ENCODE measurements around the gene FLYWCH2. TPM values are rescaled to one million over a fixed set of nuclear protein-coding genes. Genes with fewer than 3 reads are reported as not detected.
A peak's percentile ranks its signal among the peaks of the same experiment; 100 is the strongest.

The FLYWCH2 gene, protein sequence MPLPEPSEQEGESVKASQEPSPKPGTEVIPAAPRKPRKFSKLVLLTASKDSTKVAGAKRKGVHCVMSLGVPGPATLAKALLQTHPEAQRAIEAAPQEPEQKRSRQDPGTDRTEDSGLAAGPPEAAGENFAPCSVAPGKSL
- 10 to 100 TPM; 19.4 to 20.5 TPM for total RNA-seq

DNA sequence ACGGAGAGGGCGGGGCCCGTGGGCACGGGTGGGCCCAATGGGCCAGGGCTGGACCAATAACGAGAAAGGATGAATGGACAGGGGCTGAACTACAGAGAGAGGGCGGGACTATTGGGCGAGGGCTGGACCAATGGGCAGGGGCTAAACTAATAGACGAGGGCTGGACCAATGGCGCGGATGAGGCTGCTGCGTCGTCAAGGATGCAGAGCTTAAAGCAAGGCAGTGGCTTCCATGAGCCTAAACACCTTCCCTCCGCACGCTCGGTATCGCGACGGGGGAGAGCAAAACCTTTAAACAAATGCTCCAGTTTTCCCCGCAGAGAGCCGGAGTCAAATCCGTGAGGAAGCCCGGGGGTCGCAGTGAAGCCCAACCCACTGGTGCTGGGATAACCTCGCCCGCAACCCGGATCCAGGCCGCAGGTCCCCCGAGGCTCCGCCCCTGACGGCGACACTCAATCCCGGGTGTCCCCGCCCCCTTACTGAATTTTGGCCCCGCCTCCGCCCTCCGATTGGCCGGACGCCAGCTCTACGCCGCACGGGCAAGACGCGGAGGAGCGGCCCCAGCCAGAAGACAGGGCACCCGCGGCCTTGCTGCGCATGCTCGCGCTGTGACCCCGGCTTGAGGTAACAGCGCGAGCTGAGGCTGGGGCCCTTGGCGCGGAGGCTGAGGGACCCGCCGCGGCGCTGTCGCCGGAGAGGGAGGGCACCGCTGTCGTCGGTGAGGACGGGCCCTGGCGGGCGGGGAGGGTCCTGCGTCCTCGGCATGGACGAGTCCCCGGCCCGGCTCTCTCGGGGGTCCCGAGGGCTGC, at the start of gene FLYWCH2:
FLYWCH2 (plus strand) TSS at position 566 of the 808 bp plus-strand sequence. CDS start 13,235 bp downstream, outside the sequence.
- Mint-ChIP-seq H3K9me3 (no peaks in the 10 kb centered on the region), H3K36me3 (ENCODE audit: low read depth) (no peaks in the 10 kb centered on the region), H3K4me1 (peaks cover 19% of the 10 kb centered on the region), H3K27me3 (no peaks in the 10 kb centered on the region), H3K4me3 (peak within 1 kb of the TSS; percentile 84), H3K27ac (peak within 1 kb of the TSS; percentile 89)
- peak; percentile 100 for DNase-seq
- ChIA-PET POLR2A (interaction anchor here (0.6 to 5.1 kb wide), 16 partner anchors 12 to 131 kb away, joined by 3 to 29 read pairs (median 4); partner anchors contain the start of genes FLYWCH1 and SRRM2), CTCF (interaction anchor here (0.7 to 4.1 kb wide), 16 partner anchors 8 to 268 kb away, joined by 3 to 30 read pairs (median 6); partner anchors contain the start of genes FLYWCH1 and PKMYT1)

DNA sequence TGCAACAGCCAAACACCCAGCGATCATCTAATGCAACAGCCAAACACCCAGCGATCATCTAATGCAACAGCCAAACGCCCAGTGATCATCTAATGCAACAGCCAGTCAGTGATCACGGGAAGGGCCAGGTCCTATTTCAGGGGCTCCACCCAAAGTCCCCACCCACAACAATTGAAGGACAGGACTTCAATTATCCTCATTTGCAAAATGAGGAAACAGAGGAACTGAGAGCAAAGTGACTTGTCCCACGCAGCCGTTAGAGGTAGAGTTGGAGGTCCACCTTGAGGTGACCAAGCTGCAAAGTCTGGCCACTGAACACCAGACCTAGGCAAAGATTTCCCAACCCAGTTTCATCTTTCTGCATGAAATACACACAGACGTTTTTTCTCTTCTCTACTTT, 49.2 kb upstream of the FLYWCH2 start:
- POLR2A ChIA-PET, result no interaction called here
- H3K4me1 Mint-ChIP-seq, result peaks cover 16% of the 10 kb centered on the region
- CTCF ChIA-PET, result no interaction called here
- H3K27me3 Mint-ChIP-seq, result peaks cover 2% of the 10 kb centered on the region
- no peaks in the 10 kb centered on the region for H3K36me3 Mint-ChIP-seq (ENCODE audit: low read depth)
- no peak overlapping the region for H3K27ac Mint-ChIP-seq
- no peak for DNase-seq
- no peak overlapping the region for H3K4me3 Mint-ChIP-seq
- H3K9me3 Mint-ChIP-seq, result no peaks in the 10 kb centered on the region

DNA sequence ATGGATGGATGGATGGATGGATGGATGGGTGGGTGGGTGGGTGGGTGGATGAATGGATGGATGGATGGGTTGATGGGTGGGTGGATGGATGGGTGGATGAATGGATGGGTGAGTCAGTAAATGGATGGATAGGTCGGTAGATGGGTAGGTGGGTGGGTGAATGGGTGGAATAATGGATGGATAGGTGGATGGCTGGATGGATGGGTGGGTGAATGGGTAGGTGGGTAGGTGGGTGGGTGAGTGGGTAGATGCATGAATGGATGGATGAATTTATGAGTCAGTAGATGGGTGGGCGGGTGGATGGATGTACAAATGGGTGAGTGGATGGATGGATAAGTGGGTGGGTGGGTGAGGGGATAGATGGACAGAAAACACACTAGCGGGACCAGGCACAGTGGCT, 48.0 kb upstream of the FLYWCH2 start:
- no peak overlapping the region for H3K27ac Mint-ChIP-seq
- ChIA-PET CTCF (no interaction called here), POLR2A (no interaction called here)
- peaks cover 18% of the 10 kb centered on the region for H3K4me1 Mint-ChIP-seq
- H3K36me3 Mint-ChIP-seq (ENCODE audit: low read depth), result no peaks in the 10 kb centered on the region
- H3K4me3 Mint-ChIP-seq, result no peak overlapping the region
- H3K9me3 Mint-ChIP-seq, result no peaks in the 10 kb centered on the region
- DNase-seq, result no peak
- peaks cover 2% of the 10 kb centered on the region for H3K27me3 Mint-ChIP-seq

DNA sequence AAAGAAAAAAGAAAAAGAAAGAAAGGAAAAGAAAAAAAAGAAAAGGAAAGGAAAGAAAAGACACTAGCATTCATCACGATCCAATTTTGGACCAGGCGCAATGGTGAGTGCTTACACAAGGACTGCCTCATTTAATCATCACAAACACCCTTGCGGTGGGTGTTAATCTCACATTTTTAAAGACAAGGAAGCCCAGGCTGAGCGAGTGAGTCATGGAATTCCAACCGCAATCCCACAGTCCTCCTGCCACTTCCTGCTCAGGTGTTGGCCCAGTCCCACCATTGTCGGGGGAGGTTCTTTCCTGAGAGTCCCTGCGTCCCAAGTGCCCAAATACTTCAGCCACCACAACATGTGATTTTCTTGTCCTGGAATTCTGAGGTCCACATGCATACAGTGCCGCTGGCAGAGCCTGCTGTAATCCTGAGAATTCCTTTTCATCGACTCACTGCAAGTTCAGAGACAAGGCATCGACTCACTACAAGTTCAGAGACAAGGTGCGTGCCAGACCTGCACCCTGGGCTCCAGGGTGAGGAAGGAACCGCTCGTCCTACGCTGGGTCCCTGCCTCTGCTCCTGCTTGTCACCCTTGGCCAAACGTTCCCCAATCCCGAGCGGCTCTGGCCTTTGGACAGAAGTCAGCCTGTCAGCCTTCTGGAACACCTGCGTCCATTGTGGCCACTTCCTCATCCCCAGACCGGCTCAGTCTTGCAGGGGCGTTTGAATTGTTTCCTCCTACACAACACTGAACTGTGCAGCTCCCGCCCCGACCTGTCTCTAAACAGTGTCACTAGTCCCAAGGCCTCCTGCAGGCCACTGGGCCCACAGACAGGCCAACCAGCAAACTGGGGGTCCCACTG, 47.1 kb upstream of the FLYWCH2 start:
- no peak for DNase-seq
- Mint-ChIP-seq H3K27me3 (peaks cover 2% of the 10 kb centered on the region), H3K9me3 (no peaks in the 10 kb centered on the region), H3K36me3 (ENCODE audit: low read depth) (no peaks in the 10 kb centered on the region), H3K4me1 (peaks cover 19% of the 10 kb centered on the region), H3K27ac (no peak overlapping the region), H3K4me3 (no peak overlapping the region)
- CTCF ChIA-PET, result no interaction called here
- POLR2A ChIA-PET, result no interaction called here

- DNase-seq, result no peak
- Mint-ChIP-seq H3K36me3 (ENCODE audit: low read depth) (no peaks in the 10 kb centered on the region), H3K9me3 (no peaks in the 10 kb centered on the region), H3K4me1 (peaks cover 24% of the 10 kb centered on the region), H3K4me3 (no peak overlapping the region), H3K27ac (no peak overlapping the region), H3K27me3 (peaks cover 2% of the 10 kb centered on the region)
- CTCF ChIA-PET, result no interaction called here
- POLR2A ChIA-PET, result no interaction called here
Measured at GRCh38 chr16:2836646-2837508, 46.1 kb upstream of the FLYWCH2 start.

DNA sequence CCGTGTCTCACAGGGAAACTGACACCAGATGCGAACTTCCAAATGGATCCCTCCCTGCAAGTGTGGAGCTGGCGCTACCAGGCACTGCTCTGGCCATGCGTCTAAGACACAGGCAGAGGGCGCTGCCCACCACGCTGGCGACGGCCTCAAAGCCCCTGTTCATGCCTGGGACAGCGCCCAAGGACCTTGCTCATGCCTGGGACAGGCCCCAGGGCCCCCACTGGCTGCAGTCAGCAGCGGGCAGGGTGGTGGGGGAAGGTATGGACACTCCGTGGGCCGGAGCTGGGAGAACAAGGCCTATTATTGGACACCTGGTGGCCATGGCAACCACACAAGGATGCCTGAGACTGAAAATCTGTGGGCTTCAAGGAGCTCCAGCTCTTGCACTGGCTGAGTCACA, 44.1 kb upstream of the FLYWCH2 start:
- Mint-ChIP-seq H3K4me1 (peaks cover 36% of the 10 kb centered on the region), H3K27ac (no peak overlapping the region), H3K36me3 (ENCODE audit: low read depth) (no peaks in the 10 kb centered on the region), H3K9me3 (no peaks in the 10 kb centered on the region), H3K4me3 (no peak overlapping the region), H3K27me3 (peaks cover 2% of the 10 kb centered on the region)
- POLR2A ChIA-PET, result interaction anchor here (0.8 to 2.5 kb wide), 5 partner anchors 17 to 166 kb away, joined by 3 to 17 read pairs (median 4); no protein-coding TSS in a partner anchor
- peak; percentile 65 for DNase-seq
- CTCF ChIA-PET, result interaction anchor here (1.0 to 3.5 kb wide), 14 partner anchors 27 to 141 kb away, joined by 3 to 43 read pairs (median 4); partner anchors contain the start of genes FLYWCH1, FLYWCH2 and PKMYT1

- Mint-ChIP-seq H3K36me3 (ENCODE audit: low read depth) (no peaks in the 10 kb centered on the region), H3K4me3 (no peak overlapping the region), H3K4me1 (peaks cover 38% of the 10 kb centered on the region), H3K27me3 (peaks cover 2% of the 10 kb centered on the region), H3K9me3 (no peaks in the 10 kb centered on the region), H3K27ac (peak overlapping the region; percentile 26)
- ChIA-PET CTCF (interaction anchor here (1.0 to 3.5 kb wide), 12 partner anchors 26 to 140 kb away, joined by 3 to 43 read pairs (median 4); partner anchors contain the start of genes FLYWCH1, FLYWCH2 and PKMYT1), POLR2A (interaction anchor here (0.8 to 2.5 kb wide), 7 partner anchors 16 to 167 kb away, joined by 3 to 17 read pairs (median 4); no protein-coding TSS in a partner anchor)
- DNase-seq, result no peak
Measured at GRCh38 chr16:2839650-2840450, 43.2 kb upstream of the FLYWCH2 start.

DNA sequence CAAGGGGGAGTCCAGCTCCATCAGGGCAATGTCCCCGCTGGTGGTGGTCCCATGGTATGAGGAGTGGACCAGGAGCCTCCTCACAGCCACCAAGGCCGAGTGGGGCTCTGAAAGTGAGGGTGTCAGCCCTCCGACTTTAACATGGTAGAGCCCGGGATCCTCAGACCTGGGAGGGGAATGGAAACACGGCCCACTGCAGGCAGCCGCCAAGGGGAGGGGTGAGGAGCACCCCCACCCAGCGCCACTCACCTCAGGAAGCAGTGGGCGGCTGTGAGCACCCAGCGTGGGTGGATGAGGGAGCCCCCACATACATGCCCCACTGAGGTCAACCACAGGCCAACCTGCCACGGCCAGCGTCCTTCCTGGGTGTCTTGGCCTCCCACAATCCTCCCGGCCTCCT, 42.1 kb upstream of the FLYWCH2 start:
- CTCF ChIA-PET, result interaction anchor here (3.5 kb wide), 1 partner anchor 27 kb away, joined by 43 read pairs; no protein-coding TSS in a partner anchor
- POLR2A ChIA-PET, result interaction anchor here (1.0 to 1.4 kb wide), 2 partner anchors 30 to 62 kb away, joined by 3 to 4 read pairs; no protein-coding TSS in a partner anchor
- Mint-ChIP-seq H3K36me3 (ENCODE audit: low read depth) (no peaks in the 10 kb centered on the region), H3K27me3 (peaks cover 2% of the 10 kb centered on the region), H3K4me1 (peaks cover 41% of the 10 kb centered on the region), H3K4me3 (no peak overlapping the region), H3K9me3 (no peaks in the 10 kb centered on the region), H3K27ac (no peak overlapping the region)
- no peak for DNase-seq

- Mint-ChIP-seq H3K4me1 (peaks cover 47% of the 10 kb centered on the region), H3K4me3 (no peak overlapping the region), H3K36me3 (ENCODE audit: low read depth) (no peaks in the 10 kb centered on the region), H3K27me3 (peaks cover 2% of the 10 kb centered on the region), H3K9me3 (no peaks in the 10 kb centered on the region), H3K27ac (peak overlapping the region; percentile 76)
- ChIA-PET CTCF (interaction anchor here (1.1 to 2.2 kb wide), 4 partner anchors 26 to 85 kb away, joined by 4 to 15 read pairs (median 6); partner anchors contain the start of gene FLYWCH2), POLR2A (interaction anchor here (0.7 to 1.6 kb wide), 4 partner anchors 26 to 89 kb away, joined by 3 to 7 read pairs (median 4); no protein-coding TSS in a partner anchor)
- DNase-seq, result no peak
Measured at GRCh38 chr16:2841606-2842339, 41.2 kb upstream of the FLYWCH2 start.

DNA sequence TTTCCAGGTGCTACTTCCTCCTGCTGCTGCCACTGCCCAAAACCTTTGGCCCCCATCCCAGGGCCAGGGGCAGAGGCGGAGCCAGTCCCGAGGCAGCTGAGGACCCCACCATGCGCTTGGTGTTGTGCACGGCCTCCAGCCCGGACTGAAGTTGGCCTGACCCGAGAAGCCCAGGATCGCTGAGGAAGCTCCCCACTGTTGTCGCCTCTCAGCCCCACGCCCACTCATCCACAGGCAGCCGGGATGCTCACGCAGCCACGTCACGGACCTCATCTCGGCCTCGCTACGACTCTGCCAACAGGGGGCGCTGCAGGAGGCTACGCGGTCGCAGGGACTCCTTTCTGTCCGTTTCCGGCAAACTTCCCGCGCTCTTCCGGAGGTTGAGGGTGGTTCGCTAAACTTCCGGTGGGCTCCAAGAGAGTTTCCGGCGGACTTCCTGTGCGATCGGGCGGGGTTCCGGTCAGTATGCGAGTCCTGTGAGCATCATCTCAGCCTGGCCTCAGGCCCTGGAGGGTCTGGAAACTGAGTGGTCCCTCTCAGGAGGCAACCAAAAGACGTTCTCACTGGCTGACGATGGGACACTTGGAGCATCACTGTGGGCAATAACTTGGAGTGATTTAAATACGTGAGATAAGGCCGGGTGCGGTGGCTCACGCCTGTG, 40.5 kb upstream of the FLYWCH2 start:
- ChIA-PET CTCF (interaction anchor here (1.1 to 2.3 kb wide), 6 partner anchors 12 to 85 kb away, joined by 3 to 15 read pairs (median 6); partner anchors contain the start of gene FLYWCH2), POLR2A (interaction anchor here (0.7 to 1.6 kb wide), 4 partner anchors 26 to 90 kb away, joined by 3 to 7 read pairs (median 4); no protein-coding TSS in a partner anchor)
- peak; percentile 76 for DNase-seq
- Mint-ChIP-seq H3K36me3 (ENCODE audit: low read depth) (no peaks in the 10 kb centered on the region), H3K4me1 (peaks cover 51% of the 10 kb centered on the region), H3K9me3 (no peaks in the 10 kb centered on the region), H3K4me3 (peak overlapping the region; percentile 27), H3K27ac (peak overlapping the region; percentile 76), H3K27me3 (peaks cover under 1% of the 10 kb centered on the region)
